Measurements from ENCODE around the gene IGFL1. TPM values are rescaled to one million over a fixed set of nuclear protein-coding genes. Genes with fewer than 3 reads are reported as not detected.

The IGFL1 gene
- total and polyA plus RNA-seq, 11 donors = not detected

DNA sequence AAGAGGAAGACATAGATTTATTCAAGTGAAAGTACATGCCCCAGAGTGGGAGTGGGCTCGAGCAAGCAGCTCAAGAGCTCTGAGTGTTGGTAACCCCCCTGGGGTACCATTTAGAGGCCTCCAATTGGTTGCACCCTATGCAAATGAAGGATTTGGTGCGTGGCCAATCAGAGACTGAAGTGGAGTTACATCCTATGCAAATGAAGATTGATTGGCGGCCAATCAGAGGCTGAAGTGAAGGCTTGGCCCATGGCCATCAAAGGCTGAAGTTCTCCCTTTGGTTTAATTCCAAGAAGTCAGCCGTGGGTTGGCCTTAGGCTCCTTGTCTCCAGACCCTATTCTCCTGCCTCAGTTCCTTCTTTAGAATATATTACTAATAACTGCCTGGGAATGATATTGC lies 12.9 kb upstream of the IGFL1 start:
- no peak overlapping the region for H3K27ac ChIP-seq
- H3K9me3 ChIP-seq = no peaks in the 10 kb centered on the region
- H3K36me3 ChIP-seq = no peaks in the 10 kb centered on the region
- TF ChIP-seq, protein P1, sequence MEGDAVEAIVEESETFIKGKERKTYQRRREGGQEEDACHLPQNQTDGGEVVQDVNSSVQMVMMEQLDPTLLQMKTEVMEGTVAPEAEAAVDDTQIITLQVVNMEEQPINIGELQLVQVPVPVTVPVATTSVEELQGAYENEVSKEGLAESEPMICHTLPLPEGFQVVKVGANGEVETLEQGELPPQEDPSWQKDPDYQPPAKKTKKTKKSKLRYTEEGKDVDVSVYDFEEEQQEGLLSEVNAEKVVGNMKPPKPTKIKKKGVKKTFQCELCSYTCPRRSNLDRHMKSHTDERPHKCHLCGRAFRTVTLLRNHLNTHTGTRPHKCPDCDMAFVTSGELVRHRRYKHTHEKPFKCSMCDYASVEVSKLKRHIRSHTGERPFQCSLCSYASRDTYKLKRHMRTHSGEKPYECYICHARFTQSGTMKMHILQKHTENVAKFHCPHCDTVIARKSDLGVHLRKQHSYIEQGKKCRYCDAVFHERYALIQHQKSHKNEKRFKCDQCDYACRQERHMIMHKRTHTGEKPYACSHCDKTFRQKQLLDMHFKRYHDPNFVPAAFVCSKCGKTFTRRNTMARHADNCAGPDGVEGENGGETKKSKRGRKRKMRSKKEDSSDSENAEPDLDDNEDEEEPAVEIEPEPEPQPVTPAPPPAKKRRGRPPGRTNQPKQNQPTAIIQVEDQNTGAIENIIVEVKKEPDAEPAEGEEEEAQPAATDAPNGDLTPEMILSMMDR (IDR thresholded peaks at IDR 0.05) = no peak
- TF ChIP-seq POLR2A (IDR thresholded peaks at IDR 0.05) = no peak
- H3K4me1 ChIP-seq = peaks cover 0 to 3% (median under 1%) of the 10 kb centered on the region in 12 donors
- peaks cover 0 to 6% (median 0%) of the 10 kb centered on the region in 9 donors for H3K27me3 ChIP-seq
- intact Hi-C loops (cut with DNase I) = no loop called here
- no peak overlapping the region for H3K4me3 ChIP-seq
- ATAC-seq = no peak
- WGBS, 4 donors = 63 to 68% (median 65%) methylated on average over 4 of the region's 4 CpGs
- no peak for DNase-seq

DNA sequence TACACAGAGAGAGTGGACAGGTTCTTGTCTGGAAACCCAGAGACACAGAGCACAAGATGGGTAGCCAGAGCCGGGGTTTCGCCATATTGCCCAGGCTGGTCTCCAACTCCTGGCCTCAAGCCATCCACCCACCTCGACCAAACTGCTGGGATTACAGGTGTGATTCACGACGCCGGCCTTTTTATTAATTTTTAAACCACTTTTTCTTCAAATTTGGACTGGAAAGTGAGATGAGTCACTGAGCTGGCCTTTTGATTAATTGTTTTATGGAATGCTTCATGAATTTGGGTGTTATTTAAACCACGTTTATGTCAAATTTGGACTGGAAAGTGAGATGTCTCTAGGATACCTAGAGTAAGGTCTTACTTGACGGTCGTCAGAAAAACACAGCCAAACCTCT lies 12.1 kb upstream of the IGFL1 start:
- Histone ChIP-seq H3K36me3 (no peaks in the 10 kb centered on the region), H3K9me3 (no peaks in the 10 kb centered on the region), H3K4me3 (no peak overlapping the region), H3K4me1 (peaks cover 0 to 8% (median 0%) of the 10 kb centered on the region in 12 donors), H3K27me3 (peaks cover 0 to 6% (median 0%) of the 10 kb centered on the region in 9 donors), H3K27ac (no peak overlapping the region)
- intact Hi-C loops (cut with DNase I) = no loop called here
- TF ChIP-seq, protein P1 (IDR thresholded peaks at IDR 0.05) = no peak
- no peak for TF ChIP-seq POLR2A (IDR thresholded peaks at IDR 0.05)
- WGBS, 4 donors = 82 to 89% (median 87%) methylated on average over 9 of the region's 9 CpGs
- ATAC-seq (no peak), DNase-seq (no peak)

DNA sequence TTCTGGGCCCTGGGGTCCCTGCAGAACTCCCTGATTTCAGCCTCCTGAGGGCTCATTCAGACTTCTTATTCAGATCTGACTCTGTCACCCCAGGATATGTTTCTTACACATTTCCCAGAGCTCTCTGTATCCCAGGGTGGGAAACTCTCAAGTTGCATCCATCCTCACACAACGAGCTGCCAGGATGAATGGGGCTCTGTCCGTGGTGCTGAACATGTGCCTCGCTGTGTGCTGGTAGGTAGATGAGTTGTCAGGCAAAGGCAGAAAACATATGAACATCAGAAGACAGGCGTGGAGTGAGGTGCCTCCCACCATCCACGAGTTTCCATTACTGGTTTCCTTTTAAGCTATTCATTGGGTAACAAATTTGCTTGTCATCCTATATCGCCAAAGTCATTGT lies 11.4 kb upstream of the IGFL1 start:
- H3K4me1 ChIP-seq = peaks cover 0 to 9% (median 0%) of the 10 kb centered on the region in 12 donors
- ATAC-seq = no peak
- H3K9me3 ChIP-seq = no peaks in the 10 kb centered on the region
- no peak for TF ChIP-seq POLR2A (IDR thresholded peaks at IDR 0.05)
- TF ChIP-seq, protein P1 (IDR thresholded peaks at IDR 0.05) = no peak
- H3K27me3 ChIP-seq = peaks cover 0 to 11% (median 0%) of the 10 kb centered on the region in 9 donors
- no peak overlapping the region for H3K4me3 ChIP-seq
- H3K27ac ChIP-seq = no peak overlapping the region
- H3K36me3 ChIP-seq = no peaks in the 10 kb centered on the region
- intact Hi-C loops (cut with DNase I) = no loop called here
- DNase-seq = no peak
- WGBS, 4 donors = 14 to 19% (median 15%) methylated on average over 6 of the region's 6 CpGs

DNA sequence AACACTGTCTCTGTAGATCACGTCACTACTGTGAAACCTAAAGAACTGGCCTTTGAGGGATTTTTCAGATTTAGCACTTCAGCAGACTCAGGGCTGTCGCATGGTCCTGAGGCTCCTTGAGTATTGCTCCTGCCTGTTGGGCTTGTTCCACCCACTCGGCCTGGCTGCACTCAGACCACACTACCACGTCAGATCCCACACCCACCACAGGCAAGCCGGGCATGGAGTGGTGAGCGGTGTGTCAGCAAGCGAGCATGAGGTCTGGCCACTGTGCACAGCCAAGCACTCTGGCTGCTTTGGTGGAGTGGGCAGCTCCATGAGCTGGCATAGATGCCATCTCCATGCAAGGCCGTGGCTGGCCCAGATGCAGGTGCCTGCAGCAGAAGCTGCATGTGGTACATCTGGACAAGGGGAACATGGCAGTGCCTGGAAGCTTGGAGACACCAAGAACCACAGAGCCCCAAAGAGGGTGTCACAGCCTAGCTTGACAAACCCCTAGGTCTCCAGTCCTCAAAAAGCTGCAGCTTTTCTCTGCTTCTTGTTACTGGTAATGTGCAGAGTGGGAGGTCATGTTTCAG lies 9.4 kb upstream of the IGFL1 start:
- Histone ChIP-seq H3K4me1 (peaks cover 0 to 9% (median 0%) of the 10 kb centered on the region in 12 donors), H3K9me3 (no peaks in the 10 kb centered on the region), H3K36me3 (no peaks in the 10 kb centered on the region), H3K27ac (no peak overlapping the region), H3K27me3 (peaks cover 0 to 15% (median 0%) of the 10 kb centered on the region in 9 donors), H3K4me3 (no peak overlapping the region)
- DNase-seq (no peak), ATAC-seq (no peak)
- TF ChIP-seq, protein P1 (IDR thresholded peaks at IDR 0.05) = no peak
- no peak for TF ChIP-seq POLR2A (IDR thresholded peaks at IDR 0.05)
- WGBS, 4 donors = 77 to 81% (median 79%) methylated on average over 8 of the region's 8 CpGs
- intact Hi-C loops (cut with DNase I) = no loop called here

Data from heart left ventricle (tissue), 16 donors.